Activated CD8-positive, alpha-beta T cell treated with anti-CD3 and anti-CD28 coated beads for 36 hours (primary cell): ENCODE results near the gene MS4A8. TPM values are rescaled to one million over a fixed set of nuclear protein-coding genes. Genes with fewer than 3 reads are reported as not detected.
"Not testable (repeated sequence)": the region's sequence is repeated elsewhere in the genome, so short reads cannot be mapped to it uniquely, and the experiment has no call there.

Experiments used
- ATAC-seq: fragments of 200-7000 bp; cut with Tn5 transposase; one replicate; pipeline ENCODE4 v1.10.0; 2021; ENCODE audit warnings: mild to moderate bottlenecking, moderate library complexity
- CTCF ChIA-PET: fragments of 350-600 bp; sonication (Branson Sonifier 250); formaldehyde crosslinking; loops from one replicate; lab custom pipeline; 2021; ENCODE audit warnings: antibody characterized with exemption; lab: Charles Lee
- POLR2A ChIA-PET: fragments of 350-600 bp; sonication (Branson Sonifier 250); formaldehyde crosslinking; loops from one replicate; lab custom pipeline; 2021; ENCODE audit warnings: antibody characterized with exemption; lab: Charles Lee
- DNase-seq: peaks from one replicate; pipeline ENCODE4 v3.0.0-alpha.2; 2020
- H3K27ac Mint-ChIP-seq: one replicate; pipeline ENCODE4 v1.8.0; 2021; ENCODE audit warnings: mild to moderate bottlenecking, mixed read lengths
- H3K27me3 Mint-ChIP-seq: one replicate; pipeline ENCODE4 v1.8.0; 2021; ENCODE audit warnings: mixed read lengths
- H3K36me3 Mint-ChIP-seq: one replicate; pipeline ENCODE4 v1.8.0; 2021; ENCODE audit warnings: low read depth, mixed read lengths
- H3K4me1 Mint-ChIP-seq: one replicate; pipeline ENCODE4 v1.8.0; 2021; ENCODE audit warnings: low read depth, mixed read lengths
- H3K4me3 Mint-ChIP-seq: one replicate; pipeline ENCODE4 v1.8.0; 2021; ENCODE audit warnings: mild to moderate bottlenecking, moderate library complexity, mixed read lengths
- H3K9me3 Mint-ChIP-seq: one replicate; pipeline ENCODE4 v1.8.0; 2021; ENCODE audit warnings: mixed read lengths
- CTCF ChIP-seq: fragments of 200-600 bp; IDR thresholded peaks from one replicate; pipeline ENCODE4 v1.8.0; 2022; ENCODE audit warnings: antibody characterized with exemption, mild to moderate bottlenecking
- intact Hi-C: fragments of 100-400 bp; cut with micrococcal nuclease; formaldehyde crosslinking; loops from one replicate; pipeline ENCODE4 v1.10.0; 2022
- total RNA-seq, 2 experiments: library from RNA; stranded (reverse); gene quantifications; one replicate each; pipeline ENCODE4 v1.2.3, GENCODE V29; 2021

Gene MS4A8
- total RNA-seq, 2 experiments from 2014 or later = not detected

- intact Hi-C loops = no loop called here
- no peaks in the 10 kb centered on the region for H3K4me1 Mint-ChIP-seq
These were observed 7.5 kb downstream of the MS4A8 start for GRCh38 chr11:60706931-60707330.

GRCh38 chr11:60710482-60710881, 11.1 kb downstream of the MS4A8 start:
- H3K9me3 Mint-ChIP-seq = no peaks in the 10 kb centered on the region
- ATAC-seq (no peak), DNase-seq (no peak)
- CTCF ChIA-PET = no interaction called here
- intact Hi-C loops = no loop called here
- no peaks in the 10 kb centered on the region for H3K36me3 Mint-ChIP-seq
- H3K27me3 Mint-ChIP-seq = peaks cover 7% of the 10 kb centered on the region
- no peaks in the 10 kb centered on the region for H3K4me1 Mint-ChIP-seq
- no peak overlapping the region for H3K27ac Mint-ChIP-seq
- no peak overlapping the region for H3K4me3 Mint-ChIP-seq
- POLR2A ChIA-PET = no interaction called here
- no peak for TF ChIP-seq CTCF

More at GRCh38 chr11:60706931-60707330, 7.5 kb downstream of the MS4A8 start:
- no peaks in the 10 kb centered on the region for H3K9me3 Mint-ChIP-seq
- peaks cover 5% of the 10 kb centered on the region for H3K27me3 Mint-ChIP-seq
- TF ChIP-seq CTCF = no peak
- CTCF ChIA-PET = interaction anchor here (1.6 kb wide), 1 partner anchor 68 kb away, joined by 4 read pairs; no protein-coding TSS in a partner anchor
- DNase-seq = no peak
- no peak overlapping the region for H3K4me3 Mint-ChIP-seq
- H3K36me3 Mint-ChIP-seq = no peaks in the 10 kb centered on the region
- ATAC-seq = no peak
- POLR2A ChIA-PET = no interaction called here
- no peak overlapping the region for H3K27ac Mint-ChIP-seq

GRCh38 chr11:60711276-60711675, 11.9 kb downstream of the MS4A8 start:
- intact Hi-C loops = no loop called here
- H3K4me3 Mint-ChIP-seq = no peak overlapping the region
- CTCF ChIA-PET = interaction anchor here (0.9 kb wide), 1 partner anchor 13 kb away, joined by 3 read pairs; no protein-coding TSS in a partner anchor
- peaks cover 7% of the 10 kb centered on the region for H3K27me3 Mint-ChIP-seq
- DNase-seq = no peak
- no peak overlapping the region for H3K27ac Mint-ChIP-seq
- no peak for ATAC-seq
- H3K4me1 Mint-ChIP-seq = no peaks in the 10 kb centered on the region
- POLR2A ChIA-PET = no interaction called here
- TF ChIP-seq CTCF = no peak
- H3K9me3 Mint-ChIP-seq = no peaks in the 10 kb centered on the region
- H3K36me3 Mint-ChIP-seq = no peaks in the 10 kb centered on the region

GRCh38 chr11:60713423-60713822, 14.0 kb downstream of the MS4A8 start:
- H3K9me3 Mint-ChIP-seq, intact Hi-C loops, H3K4me1 Mint-ChIP-seq, POLR2A ChIA-PET, H3K4me3 Mint-ChIP-seq, H3K27ac Mint-ChIP-seq, CTCF ChIA-PET, H3K36me3 Mint-ChIP-seq, ATAC-seq, DNase-seq, H3K27me3 Mint-ChIP-seq: not testable (repeated sequence)

- ChIA-PET POLR2A (no interaction called here), CTCF (interaction anchor here (1.5 kb wide), 1 partner anchor 16 kb away, joined by 4 read pairs; no protein-coding TSS in a partner anchor)
- Mint-ChIP-seq H3K9me3 (no peaks in the 10 kb centered on the region), H3K36me3 (no peaks in the 10 kb centered on the region), H3K4me1 (no peaks in the 10 kb centered on the region), H3K27me3 (peaks cover 6% of the 10 kb centered on the region), H3K4me3 (no peak overlapping the region), H3K27ac (no peak overlapping the region)
- ATAC-seq (peak; percentile 30), DNase-seq (peak; percentile 3)
- intact Hi-C loops = no loop called here
- TF ChIP-seq CTCF = no peak
These were observed 18.5 kb downstream of the MS4A8 start for GRCh38 chr11:60717956-60718355.
